Measurements from ENCODE around the gene SLC25A13. TPM values are rescaled to one million over a fixed set of nuclear protein-coding genes. Genes with fewer than 3 reads are reported as not detected.
A peak's percentile ranks its signal among the peaks of the same experiment; 100 is the strongest.
"Not testable (repeated sequence)": the region's sequence is repeated elsewhere in the genome, so short reads cannot be mapped to it uniquely, and the experiment has no call there.

Gene SLC25A13
- total RNA-seq, 1 experiment from 2014 or later = 124 TPM

DNA sequence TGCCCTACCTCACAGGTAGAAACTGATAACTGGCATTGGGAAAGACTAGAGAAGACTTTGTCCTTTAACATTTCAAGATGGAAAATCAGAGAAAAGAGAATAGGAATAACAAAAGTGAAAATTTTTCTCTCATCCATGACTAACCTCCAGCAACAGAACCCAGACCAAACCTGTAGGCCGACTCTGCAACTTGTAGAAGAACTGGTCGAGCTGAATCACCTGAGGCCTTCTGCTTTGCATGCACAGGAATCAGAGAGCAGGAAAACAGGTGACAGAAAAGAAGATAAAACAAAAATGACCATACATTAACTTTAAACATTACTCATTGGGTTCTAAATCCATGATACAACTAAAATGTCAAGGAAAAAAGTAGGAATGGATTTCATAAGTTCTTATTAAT is 137.1 kb downstream of the SLC25A13 start:
- in situ Hi-C loops (cut with HindIII; ENCODE audit: low sequenced_read_pairs) = no loop called here
- DNase-seq (ENCODE audit: low spot score) = no peak

DNA sequence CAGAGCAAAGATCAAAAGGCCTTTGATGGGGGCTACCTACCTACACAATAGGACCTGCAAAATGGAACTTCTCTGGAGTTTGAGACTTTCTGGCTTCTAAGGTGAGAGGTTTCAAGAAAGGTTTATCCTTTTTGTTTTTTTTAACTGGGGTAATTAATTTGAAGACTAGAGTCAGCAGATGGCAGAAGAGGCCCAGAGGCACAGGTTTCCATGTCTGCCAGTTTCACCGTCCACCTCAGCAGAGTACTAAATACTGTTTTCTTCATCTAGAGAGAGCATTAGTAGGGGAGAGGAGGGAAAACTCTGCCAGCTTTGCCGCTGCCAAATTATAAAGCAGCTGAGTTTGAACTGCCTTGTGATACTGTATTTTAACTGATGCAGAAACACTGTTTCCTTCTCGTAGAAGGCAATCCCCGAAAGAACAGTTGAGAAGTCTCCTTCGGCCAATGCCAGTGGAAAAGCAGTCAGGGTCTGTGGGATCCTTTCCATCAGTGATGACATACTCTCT is 138.7 kb downstream of the SLC25A13 start:
- in situ Hi-C loops (cut with HindIII; ENCODE audit: low sequenced_read_pairs) = no loop called here
- peak; percentile 39 for DNase-seq (ENCODE audit: low spot score)

DNA sequence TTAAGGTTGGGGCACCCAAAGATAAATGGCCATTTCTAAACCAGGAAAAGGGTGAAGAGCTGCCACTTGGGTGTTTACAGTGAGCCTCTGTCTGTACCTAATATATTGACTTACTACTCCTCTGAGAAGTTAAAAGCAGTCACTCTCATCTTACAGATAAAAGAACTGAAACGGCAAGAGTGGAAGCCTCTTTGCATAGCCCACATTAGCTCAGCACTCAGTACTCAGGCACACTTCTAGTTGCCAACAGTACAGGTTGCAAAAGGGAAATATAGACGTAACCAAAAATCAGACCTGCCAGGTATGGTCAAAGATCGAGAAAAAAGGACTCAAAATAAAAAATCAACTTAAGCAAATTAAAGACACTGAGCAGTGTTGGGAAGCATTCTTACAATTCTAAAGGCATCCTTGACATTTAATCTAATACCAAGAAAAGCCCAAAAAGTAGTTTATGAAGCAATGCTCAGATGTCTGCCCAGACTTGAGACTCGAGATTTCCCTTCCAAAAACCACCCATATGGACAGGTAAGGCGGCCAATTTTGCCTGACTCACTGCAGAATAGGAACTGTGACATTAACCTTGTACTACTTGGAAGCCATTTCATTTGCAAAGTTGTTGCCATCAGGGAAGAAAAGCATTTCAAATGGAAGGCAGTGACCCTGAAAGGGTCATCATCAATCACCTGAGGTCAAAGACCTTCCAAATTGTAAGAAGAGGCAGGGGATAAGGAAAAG is 139.3 kb downstream of the SLC25A13 start:
- in situ Hi-C loops (cut with HindIII; ENCODE audit: low sequenced_read_pairs) = no loop called here
- DNase-seq (ENCODE audit: low spot score) = peak; percentile 69

DNA sequence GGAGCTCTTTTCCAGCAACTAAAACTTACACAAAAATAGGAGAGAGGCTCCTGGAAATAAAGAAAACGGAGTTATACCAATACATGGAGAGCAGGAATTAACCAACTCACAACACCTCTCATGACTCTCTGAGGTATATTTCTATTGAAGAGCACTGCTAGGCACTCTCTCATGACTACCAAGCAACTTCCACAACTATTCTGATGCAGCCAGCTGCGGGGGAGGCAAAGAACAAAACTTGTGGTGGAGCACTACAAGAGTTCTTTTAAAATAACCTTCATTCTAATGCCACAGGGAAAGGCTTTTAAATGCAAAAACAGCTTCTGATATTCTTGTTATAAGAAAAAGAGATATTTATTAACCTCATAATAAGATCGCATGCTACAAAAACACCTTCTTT is 140.7 kb downstream of the SLC25A13 start:
- in situ Hi-C loops (cut with HindIII; ENCODE audit: low sequenced_read_pairs) = no loop called here
- no peak for DNase-seq (ENCODE audit: low spot score)

DNA sequence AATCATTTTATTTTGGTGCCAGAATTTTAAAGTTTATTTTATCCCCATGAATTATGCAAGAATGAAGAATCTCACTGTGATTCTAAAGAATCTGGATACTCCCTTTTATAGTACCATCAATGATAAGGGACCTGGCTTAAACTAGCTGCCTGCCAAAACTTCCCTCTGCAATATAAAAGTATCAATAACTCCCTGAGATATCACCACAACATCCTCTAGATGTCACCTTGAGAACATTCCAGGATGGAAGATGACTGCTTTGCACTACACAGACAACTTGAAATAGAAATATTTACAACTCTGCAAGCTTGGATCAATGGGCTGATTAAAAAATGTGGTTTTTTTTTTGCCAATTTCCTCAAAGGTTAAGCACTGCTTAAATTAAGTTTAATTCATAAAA is 142.1 kb downstream of the SLC25A13 start:
- DNase-seq (ENCODE audit: low spot score) = no peak
- in situ Hi-C loops (cut with HindIII; ENCODE audit: low sequenced_read_pairs) = no loop called here

DNA sequence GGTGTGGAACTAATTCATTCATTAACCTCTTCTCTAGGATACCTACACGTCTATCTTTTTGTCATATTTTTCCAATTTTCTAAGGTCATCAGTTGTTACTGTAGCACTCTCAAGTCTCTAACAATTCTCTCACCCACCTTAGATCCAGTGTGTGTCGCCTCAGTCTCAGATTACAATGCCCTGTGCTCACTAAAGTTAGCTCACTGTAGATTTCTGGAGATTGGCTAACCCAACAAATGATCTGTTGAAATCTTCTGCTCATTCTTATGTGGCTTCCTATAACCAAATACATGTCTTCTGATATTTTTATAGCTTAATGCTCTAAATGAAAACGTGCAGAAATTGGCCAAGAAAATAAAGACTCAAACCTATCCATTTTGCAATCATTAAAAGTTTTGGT is 142.6 kb downstream of the SLC25A13 start:
- in situ Hi-C loops (cut with HindIII; ENCODE audit: low sequenced_read_pairs) = no loop called here
- no peak for DNase-seq (ENCODE audit: low spot score)

DNA sequence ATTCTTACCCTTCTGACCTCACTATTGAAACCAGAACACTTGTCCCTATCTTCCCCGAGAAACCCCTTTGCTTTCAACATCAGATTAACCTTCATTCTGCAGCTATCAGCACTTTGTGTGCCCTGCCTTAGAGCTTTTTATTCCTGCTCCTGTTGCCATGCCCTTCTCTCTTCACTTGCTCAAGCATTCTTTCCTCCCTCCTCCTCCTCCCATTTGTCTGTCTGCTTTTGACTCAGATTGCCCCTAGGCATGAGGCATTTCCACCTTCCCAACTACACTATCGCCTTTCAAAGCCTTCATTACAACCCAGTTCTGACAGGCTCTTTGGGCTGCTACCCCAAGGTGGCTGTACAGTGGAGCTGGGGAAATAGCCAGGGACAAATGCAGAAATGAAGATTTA is 143.3 kb downstream of the SLC25A13 start:
- no peak for DNase-seq (ENCODE audit: low spot score)
- in situ Hi-C loops (cut with HindIII; ENCODE audit: low sequenced_read_pairs) = no loop called here

DNA sequence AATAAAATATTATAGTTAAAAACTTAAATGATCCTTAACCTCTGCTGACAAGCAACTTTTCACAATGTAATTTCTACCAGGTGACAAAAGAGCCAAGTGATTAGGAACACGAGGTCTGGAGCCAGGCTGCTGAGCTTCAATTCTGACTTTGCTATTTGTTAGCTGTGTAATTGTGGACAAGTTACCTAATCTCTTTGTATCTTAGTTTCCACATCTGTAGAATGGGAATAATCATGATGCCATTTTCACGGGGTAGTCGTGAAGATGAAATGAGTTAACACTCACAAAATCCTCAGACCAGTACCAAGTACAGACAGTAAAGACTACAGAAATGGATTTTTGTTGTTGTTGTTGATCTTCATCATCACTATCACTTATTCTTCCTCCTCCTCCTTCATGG is 144.5 kb downstream of the SLC25A13 start:
- in situ Hi-C loops (cut with HindIII; ENCODE audit: low sequenced_read_pairs) = no loop called here
- DNase-seq (ENCODE audit: low spot score) = no peak

DNA sequence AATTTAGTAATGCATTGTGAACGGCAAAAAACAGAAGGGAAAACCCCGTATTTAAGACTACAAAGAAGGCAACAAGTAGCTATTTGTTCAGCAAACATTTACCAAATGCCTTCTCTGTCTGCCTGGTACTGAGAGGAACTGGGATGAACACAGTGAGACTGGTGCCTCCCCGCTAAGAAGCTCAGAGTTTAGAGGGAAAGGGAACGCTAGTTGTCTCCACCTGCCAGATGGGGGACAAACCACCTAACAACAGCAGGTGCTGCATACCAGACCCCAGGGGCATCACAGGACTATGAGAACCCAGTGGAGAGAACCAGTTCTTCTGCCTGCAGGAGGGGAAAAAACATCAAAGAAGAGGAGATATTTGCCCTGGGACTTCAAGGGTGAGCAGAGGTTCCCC is 147.1 kb downstream of the SLC25A13 start:
- in situ Hi-C loops (cut with HindIII; ENCODE audit: low sequenced_read_pairs) = no loop called here
- DNase-seq (ENCODE audit: low spot score) = no peak

DNA sequence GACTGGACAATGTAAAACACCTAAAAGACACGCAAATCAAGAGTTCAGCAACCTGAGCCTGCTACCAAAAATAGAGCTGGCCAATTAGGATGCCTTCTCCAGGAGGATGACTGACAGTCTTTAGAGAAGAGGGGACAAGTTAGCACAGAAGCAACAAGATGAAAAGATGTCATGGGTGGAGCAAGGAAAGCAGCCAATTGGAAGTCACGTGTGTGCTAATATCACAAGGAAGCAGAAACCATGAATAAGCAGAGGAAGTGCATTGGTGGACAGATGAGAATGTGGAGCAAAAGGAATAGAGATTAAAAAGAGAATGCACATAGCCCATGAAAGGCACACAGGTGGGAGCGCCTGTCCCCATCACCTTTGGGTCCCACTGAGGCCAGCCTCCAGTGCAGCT is 148.1 kb downstream of the SLC25A13 start:
- in situ Hi-C loops (cut with HindIII; ENCODE audit: low sequenced_read_pairs) = no loop called here

DNA sequence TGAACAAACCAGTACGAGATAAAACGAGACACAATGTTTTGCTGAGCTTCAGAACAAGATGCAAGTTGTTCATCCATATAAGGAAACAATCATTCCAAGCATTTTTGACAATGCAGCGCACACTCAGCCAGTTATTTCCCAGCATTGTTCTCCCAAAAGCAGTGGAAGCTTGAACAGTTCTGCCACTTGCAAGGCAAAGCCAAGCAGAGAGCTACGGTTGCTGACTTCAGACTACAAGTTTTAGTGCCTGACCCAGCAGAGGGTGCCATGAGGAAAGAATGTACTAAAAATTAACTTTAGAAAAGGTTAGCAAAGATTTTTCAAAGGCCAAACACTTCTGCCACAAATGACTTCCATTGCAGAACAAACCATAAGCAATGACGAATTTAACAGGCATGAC is 152.5 kb downstream of the SLC25A13 start:
- in situ Hi-C loops (cut with HindIII; ENCODE audit: low sequenced_read_pairs) = no loop called here
- no peak for DNase-seq (ENCODE audit: low spot score)

More for the DNA sequence above, 148.1 kb downstream of the SLC25A13 start:
- no peak for DNase-seq (ENCODE audit: low spot score)

DNA sequence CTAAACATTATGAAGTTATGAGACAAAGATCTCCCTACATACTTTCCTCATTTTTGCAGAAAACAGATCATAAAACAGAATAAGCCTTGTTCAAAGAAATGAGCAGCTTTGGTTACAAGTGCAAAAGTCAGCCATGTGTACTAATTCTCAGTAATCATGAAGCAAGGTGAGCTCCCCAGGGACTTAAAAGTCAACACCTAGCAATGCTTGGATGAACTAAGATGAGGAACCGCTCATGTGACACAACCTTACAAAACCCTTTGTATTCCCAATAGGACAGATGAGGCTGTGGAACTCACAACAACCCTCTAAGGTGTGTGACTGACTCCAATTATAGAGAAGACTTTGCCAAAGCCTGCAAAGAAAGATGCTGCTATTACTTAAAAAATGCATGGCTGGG is 154.5 kb downstream of the SLC25A13 start:
- DNase-seq (ENCODE audit: low spot score) = no peak
- in situ Hi-C loops (cut with HindIII; ENCODE audit: low sequenced_read_pairs) = no loop called here

DNA sequence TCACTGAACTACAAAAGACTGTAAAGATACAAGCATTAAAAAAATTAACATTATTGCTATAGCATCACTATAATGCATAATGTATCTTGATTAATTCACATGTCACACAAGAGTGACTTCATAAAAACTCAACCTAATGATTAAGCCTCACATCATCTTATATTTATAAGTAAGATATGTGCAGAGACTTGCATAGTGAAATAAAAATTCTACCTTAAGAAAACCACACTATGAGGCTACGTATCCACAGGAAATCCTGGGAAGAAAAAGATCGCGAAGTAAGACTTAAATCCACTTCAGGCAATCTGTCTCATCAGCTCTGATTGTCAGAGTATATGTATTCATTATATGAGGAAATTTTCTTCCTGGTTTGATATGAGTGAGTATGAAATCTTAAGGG is 160.0 kb downstream of the SLC25A13 start:
- in situ Hi-C loops (cut with HindIII; ENCODE audit: low sequenced_read_pairs) = no loop called here
- no peak for DNase-seq (ENCODE audit: low spot score)

DNA sequence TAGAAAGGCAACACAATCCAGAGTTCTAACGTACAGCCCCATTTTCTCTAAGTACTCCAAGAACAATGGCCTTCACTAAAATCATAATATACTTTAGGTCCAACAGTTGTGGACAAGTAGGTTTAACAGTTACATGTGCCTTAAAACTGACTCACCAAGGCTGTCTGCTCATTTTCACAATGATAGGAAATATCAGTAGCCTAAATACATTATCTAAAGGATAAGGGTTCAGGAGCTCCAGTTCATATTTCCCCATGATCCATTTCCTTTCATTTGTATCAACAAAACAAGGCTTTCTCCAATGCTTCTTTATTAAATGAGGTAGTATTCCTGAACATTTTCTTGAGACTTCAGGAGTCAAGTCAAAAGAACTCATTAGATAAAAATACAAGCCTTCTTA is 164.0 kb downstream of the SLC25A13 start:
- DNase-seq (ENCODE audit: low spot score) = no peak
- in situ Hi-C loops (cut with HindIII; ENCODE audit: low sequenced_read_pairs) = no loop called here

DNA sequence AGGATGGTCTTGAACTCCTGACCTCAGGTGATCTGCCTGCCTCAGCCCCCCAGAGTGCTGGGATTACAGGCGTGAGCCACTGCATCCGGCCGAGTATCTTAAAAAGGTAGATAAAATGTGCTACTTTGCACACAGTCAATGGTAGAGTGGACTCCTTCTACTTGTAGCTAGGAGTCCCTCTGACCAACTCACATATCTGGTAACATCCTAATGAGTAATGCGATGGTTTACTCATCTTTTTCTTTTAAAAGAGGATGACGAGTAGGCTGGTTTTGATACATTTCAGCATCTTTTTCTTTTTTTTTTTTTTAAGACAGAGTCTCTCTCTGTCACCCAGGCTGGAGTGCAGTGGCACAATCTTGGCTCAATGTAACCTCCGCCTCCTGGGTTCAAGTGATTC is 167.4 kb downstream of the SLC25A13 start:
- not testable (repeated sequence) for DNase-seq (ENCODE audit: low spot score)

DNA sequence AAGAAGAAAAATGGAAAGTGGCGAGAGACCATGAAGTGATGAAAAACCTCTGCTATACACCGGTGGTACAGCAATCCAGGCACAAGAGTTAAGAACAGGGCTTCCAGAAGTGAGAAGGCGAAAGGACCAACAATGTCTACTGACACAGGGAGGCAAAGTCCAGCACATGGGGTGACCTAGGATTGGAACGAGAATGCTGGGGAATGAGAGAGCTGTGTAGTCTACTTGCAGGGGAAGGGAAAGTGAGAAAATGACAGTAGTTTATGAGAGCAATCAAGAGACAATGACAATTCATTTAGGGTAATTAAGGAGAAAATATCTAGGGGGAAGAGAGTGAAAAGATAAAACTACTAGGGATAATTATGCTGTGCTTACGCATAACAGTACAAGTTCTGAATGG is 169.2 kb downstream of the SLC25A13 start:
- in situ Hi-C loops (cut with HindIII; ENCODE audit: low sequenced_read_pairs) = no loop called here
- no peak for DNase-seq (ENCODE audit: low spot score)

More for the DNA sequence above, 167.4 kb downstream of the SLC25A13 start:
- in situ Hi-C loops (cut with HindIII; ENCODE audit: low sequenced_read_pairs) = not testable (repeated sequence)

DNA sequence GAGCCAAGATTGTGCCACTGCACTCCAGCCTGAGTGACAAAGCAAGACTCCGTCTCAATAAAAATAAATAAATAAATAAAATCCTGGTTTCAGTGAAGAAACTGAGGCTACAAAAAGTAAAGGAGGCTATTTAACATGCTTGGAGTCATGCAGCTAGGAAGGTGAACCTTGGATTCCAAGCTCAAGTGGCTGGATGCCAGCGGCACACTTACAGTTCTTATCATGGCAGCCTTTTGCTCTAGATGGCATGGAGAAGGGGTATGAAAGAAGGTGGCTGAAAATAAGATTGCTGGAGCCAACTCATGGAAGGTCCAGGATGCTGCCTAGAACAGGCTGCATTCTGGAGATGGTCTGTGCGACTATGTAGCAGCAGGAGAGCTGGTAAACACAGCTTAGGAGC is 170.0 kb downstream of the SLC25A13 start:
- DNase-seq (ENCODE audit: low spot score) = no peak
- in situ Hi-C loops (cut with HindIII; ENCODE audit: low sequenced_read_pairs) = no loop called here

DNA sequence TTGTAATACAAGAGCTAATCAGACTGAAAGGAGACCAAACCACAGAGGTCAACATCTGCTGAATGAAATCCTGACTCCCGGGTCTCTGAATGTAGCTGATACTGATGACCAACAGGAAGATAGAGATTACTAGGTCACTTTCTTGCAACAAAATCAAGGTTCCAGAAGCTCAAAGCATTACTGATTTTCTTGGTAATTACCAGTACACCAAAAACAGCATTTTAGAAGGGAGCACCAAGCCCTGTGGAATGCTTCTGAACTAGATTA is 177.7 kb downstream of the SLC25A13 start:
- in situ Hi-C loops (cut with HindIII; ENCODE audit: low sequenced_read_pairs) = no loop called here
- DNase-seq (ENCODE audit: low spot score) = no peak

DNA sequence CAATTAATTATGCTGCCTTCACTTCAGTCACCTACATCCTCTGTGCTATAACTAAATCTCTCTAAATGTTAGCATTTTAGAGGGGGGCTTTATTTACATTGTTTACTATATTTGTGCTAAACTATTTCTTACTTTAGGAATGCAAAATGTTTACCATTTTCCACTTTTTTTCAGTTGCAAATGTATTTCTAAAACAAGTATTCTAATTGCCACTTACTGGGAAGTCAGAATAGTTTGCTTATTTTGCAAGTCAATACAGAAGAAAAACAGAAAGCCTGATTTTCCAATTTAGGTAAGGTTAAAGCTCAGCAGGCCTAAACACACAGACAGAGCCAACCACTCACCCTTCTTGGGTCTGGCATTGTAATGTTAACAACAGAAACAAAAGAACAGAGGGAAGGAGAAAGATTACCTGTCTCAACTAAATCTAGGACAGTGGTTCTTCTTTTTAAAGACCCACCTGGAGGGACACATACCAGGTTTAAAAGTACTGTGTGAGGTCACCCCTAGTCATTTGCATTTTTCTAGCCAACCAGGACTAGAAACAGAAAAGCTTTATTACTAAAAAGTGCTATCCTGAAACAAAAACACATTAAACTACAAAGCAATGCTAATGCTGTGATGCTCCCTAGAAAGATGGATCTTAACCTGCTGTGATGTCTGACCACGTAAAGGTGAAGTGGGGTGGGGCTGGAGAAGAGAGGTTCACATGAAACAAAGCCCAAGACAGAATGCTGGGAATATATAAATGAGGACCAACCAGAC is 178.2 kb downstream of the SLC25A13 start:
- no peak for DNase-seq (ENCODE audit: low spot score)

DNA sequence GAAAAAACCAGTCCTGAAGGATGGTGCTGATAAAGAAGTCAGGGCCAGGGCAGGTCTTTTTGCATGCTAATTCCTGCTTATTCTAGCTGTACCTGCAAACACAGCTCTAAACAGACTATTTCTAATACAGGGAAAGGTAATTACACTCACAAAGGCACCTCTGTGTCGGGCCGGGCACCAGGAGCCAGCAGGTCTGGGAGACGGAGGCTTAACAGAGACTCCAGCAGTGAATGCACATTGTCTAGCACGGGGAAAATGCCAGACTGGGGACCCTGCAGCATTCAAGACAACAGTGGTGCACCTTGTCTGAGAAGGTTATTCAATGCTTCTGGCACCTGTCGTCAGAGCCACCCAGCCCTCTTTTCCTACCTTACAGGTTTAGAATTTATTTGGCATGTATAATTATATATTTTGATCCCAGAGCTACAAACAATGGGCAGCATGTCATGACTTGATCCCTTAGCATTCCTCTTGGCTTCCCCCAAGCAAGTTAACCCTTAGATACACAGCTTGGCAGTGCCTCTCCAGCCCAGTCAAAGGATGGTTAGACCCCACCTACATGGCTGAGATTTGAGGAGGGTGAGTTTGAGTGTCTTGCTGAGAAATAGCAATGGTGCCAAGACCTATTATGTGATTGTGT is 185.2 kb downstream of the SLC25A13 start:
- DNase-seq (ENCODE audit: low spot score) = no peak
- in situ Hi-C loops (cut with HindIII; ENCODE audit: low sequenced_read_pairs) = no loop called here

More for the DNA sequence above, 178.2 kb downstream of the SLC25A13 start:
- in situ Hi-C loops (cut with HindIII; ENCODE audit: low sequenced_read_pairs) = no loop called here
